HG03025 (cell line): ENCODE results near the gene IL20RB.

ENCODE experiments used
- ATAC-seq: cut with Tn5 transposase; IDR thresholded peaks from one replicate; pipeline ENCODE4 v1.9.1; 2021; ENCODE audit warnings: mild to moderate bottlenecking, moderate library complexity; ENCODE audit not compliant: unreplicated experiment, low FRiP score

IL20RB gene

DNA sequence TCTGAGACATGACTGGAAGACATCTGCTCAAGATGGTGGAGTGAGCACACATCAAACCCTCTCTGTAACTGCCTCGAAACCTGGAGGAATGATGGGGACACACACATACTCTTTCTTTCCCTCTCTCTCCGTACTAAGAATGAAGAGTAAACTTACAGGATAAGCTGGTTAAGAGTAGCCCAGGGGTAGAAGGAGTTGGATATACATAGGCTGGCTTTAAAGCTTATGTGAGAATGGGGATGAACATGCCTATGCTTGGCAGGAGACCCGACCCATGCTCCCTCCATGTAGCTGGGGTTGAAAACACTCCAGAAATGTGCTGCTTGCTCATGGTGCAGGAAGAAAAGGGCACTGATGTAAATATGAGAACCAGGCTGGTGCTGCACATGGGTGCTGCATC lies 68.9 kb downstream of the IL20RB start:
- no peak for ATAC-seq

DNA sequence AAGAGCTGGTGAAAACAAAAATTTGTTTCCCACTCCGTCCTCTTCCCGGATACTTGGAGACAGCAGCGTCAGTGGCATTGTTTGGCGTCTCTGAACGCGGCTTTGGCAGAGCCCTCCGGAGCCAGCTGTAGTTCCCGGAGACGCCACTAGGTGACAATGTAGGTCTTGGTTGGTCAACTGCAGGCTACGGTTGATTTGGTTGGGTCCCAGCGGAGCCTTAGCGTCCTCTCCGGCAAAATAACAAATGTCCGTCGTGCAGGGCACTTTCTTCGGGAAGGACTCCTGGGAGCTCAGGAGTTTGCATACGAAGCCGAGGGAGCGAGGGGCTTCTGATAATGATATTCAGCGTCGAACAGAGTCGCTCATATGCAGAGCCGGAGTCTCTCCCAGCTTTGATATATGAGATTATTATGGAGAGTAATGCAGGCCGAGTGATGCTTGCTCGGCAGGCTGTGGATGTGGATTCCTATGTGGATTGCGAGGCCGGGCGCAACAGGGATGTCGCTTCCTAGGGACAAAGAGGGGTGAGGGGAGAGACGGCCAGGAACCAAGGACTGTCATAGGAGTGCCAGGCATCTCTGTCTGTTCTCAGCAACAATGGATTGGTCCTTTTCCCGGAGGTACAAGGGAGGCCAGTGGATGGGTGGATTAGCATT lies 74.8 kb downstream of the IL20RB start:
- no peak for ATAC-seq

DNA sequence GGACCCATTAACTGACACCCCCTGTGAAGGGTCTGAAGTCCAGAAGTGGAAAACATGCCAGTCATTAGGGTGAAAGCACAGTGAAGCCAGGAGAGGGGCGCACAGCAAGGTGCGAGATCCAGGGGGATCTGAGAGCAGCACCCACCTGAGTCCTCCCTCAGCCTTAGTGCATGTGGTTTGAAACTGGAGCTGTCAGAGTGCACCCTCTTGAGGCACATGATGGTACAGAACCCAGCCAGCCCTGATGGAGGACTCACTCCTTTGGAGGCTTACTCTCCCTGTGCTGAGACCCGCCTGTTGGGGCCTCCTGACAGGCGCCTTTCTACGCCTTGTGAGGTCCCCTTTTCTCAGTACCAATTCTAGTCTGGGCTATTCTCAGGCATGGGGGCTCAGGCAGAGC lies 77.8 kb downstream of the IL20RB start:
- ATAC-seq, result no peak

DNA sequence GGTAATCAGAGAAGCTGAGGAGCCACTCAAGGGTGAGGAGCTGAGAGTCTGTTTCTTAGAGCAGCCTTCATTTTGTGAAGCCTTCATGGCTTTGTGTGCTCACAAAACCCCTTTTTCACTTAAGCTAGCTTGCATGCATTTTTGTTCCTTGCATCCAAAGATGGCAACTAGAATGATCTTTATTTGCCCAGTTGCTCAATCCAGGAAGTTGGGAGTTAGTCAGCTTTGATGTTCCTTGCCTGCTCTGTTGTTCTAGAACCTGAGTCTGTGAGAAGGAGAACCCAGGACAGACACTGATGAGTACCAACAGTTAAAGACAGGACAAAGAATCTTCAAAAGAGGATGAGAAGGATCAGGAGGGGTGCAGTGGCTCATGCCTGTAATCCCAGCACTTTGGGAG lies 81.8 kb downstream of the IL20RB start:
- no peak for ATAC-seq

DNA sequence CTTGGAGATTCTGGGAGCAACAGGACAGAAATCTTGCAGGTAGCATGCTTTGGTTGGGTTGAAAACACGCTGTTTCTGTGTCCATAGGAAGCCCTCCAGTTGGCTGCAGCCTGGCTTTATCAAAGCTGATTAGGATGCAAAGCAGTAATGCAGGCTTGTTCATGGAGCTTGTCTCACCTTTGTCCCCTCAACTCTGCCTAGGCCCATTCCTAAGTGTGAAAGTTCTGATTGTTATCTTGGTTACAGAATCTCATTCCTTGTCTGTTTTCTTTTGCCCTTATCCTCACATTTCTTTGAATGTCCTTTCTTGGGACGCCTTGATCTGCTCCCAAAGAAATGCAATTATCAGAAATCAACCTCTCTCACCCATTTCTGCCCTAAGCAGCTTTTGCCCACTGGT lies 83.5 kb downstream of the IL20RB start:
- no peak for ATAC-seq

DNA sequence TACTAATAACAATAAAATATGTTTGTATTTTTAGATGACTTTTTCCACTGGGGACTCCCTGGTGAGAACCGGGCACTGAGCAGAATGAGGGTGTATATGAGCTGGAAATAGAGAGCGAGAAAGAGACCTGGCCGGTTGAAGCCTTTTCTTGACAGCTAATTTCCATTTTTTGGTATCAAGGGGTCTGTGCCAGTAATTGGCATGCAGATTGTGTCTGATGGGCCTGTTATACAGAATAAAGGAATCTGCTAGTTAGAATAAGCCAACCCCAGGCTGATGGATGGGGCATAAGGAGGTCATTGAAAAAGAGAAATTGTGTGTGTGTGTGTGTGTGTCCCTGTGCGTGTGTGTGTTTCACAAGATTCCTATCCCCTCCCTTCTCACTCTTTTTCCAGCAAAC lies 83.9 kb downstream of the IL20RB start:
- ATAC-seq, result no peak

DNA sequence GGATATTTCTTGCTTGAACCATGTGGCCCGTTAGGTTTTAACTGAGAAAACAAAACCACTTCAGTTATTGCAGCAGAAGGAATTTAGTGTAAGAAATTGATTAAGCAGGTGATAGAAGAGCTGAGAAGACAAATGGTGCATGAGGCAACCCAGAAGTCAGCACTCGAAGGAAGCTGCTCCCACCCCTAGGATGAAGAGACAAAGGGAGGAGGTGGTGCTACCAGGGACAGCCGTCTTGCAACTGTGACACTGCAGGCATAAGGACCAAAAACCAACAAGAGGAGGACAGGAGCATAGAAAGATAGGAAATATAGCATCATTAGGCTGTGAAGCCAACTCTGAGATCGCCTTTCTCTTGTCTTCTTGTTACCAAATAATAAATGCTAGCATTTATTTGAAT lies 89.0 kb downstream of the IL20RB start:
- no peak for ATAC-seq

DNA sequence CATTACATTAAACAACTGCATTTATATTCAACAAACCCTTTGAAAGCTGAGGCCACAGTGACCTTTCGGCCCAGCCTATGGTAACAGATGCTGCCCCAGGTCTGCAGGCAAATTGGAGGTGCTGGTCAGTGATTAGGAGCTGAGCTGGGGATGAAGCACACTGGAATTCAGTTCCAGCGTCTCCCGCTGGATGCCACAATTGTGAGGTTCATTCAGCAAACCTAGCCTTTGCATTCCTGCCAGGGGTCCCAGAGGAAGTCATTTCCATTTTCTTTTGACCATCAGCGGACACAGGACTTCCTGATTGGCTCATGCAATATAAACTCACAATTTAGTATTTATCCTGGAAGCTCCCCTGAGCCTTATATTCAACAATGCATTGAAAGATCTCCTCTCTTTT lies 89.5 kb downstream of the IL20RB start:
- no peak for ATAC-seq

DNA sequence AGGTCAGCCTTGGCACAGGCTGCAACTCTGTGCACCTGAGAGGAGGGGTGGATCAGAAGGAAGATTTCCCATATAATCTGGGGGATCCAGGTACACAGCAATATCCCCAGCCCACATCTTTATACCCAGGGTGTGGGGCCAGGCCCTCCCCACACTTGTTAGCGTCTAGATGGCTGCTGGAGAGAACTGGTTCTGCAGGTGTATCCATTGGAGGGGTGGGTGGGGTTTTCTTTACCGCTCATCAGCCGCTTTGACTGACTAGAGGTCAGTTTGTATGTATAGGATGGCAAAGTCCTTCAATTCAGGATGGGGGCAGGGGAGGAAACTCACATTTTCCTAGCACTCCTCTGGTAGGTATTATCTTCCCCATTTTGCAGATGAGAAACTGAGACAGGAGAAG lies 92.5 kb downstream of the IL20RB start:
- ATAC-seq, result no peak

DNA sequence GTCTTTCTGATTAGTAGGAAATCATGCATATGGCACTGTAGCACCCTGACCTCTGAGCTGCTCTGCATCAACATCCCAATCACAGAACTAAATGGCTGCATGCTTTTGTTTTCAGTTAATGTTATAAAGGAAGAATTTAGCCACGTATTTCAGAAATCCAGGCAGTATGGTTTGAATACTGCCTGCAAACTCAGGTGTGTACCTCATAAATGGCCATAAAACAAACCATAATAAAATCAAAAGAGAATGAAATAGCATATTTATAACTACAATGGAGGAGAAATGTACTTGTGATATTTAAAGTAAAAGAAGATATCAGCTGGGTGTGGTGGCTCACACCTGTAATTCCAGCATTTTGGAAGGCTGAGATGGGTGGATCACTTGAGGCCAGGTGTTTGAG lies 94.5 kb downstream of the IL20RB start:
- ATAC-seq, result no peak
